Measurements from ENCODE around the gene TREX2. TPM values are rescaled to one million over a fixed set of nuclear protein-coding genes. Genes with fewer than 3 reads are reported as not detected.

TREX2 gene
- total RNA-seq, 1 donor: 3.3 TPM

DNA sequence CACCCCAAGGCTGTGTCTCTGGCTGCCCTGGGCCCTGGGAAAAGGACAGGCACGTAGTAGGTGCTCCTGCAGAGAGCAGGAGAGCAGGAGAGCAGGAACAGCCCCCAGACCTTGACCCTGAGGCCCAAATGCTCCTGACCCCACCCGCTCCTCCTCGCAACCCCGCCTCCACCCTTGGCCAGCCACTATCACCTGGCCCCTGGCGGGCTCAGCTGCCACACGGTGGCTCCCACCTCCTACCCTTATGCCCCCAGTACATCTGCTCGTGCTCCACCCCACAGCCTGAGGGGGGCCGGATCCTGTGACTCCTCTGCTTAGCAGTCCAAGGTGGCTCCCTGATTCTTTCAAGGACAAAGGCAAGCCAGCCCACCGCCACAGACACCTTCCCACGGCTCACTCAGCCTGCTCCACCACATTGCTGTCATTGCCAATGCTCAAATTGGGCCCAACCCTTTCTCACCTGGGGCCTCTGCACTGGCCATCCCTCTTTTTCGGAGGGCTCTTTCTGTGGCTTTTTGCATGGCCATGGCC, 30.0 kb upstream of the TREX2 start:
- DNase-seq (ENCODE audit: insufficient read length, low spot score, missing footprints): no peak
- H2AFZ ChIP-seq (ENCODE audit: low read length): no peak overlapping the region
- H3K36me3 ChIP-seq (ENCODE audit: insufficient read depth, low read length): no peaks in the 10 kb centered on the region
- no peaks in the 10 kb centered on the region for H3K79me2 ChIP-seq (ENCODE audit: insufficient read depth, low read length)
- no peaks in the 10 kb centered on the region for H4K20me1 ChIP-seq (ENCODE audit: insufficient read depth, low read length)
- no peak overlapping the region for H3K4me2 ChIP-seq (ENCODE audit: insufficient read depth, low read length)
- H3K9me3 ChIP-seq (ENCODE audit: low read depth, low read length): no peaks in the 10 kb centered on the region
- TF ChIP-seq, protein P1, sequence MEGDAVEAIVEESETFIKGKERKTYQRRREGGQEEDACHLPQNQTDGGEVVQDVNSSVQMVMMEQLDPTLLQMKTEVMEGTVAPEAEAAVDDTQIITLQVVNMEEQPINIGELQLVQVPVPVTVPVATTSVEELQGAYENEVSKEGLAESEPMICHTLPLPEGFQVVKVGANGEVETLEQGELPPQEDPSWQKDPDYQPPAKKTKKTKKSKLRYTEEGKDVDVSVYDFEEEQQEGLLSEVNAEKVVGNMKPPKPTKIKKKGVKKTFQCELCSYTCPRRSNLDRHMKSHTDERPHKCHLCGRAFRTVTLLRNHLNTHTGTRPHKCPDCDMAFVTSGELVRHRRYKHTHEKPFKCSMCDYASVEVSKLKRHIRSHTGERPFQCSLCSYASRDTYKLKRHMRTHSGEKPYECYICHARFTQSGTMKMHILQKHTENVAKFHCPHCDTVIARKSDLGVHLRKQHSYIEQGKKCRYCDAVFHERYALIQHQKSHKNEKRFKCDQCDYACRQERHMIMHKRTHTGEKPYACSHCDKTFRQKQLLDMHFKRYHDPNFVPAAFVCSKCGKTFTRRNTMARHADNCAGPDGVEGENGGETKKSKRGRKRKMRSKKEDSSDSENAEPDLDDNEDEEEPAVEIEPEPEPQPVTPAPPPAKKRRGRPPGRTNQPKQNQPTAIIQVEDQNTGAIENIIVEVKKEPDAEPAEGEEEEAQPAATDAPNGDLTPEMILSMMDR (IDR thresholded peaks at IDR 0.05; ENCODE audit: extremely low read depth, low read depth, low read length): no peak
- H3K27ac ChIP-seq (ENCODE audit: low read depth, low read length): no peak overlapping the region
- peaks cover 41% of the 10 kb centered on the region for H3K4me1 ChIP-seq (ENCODE audit: insufficient read depth, low read length)
- H3K27me3 ChIP-seq (ENCODE audit: insufficient read depth, low read length): no peaks in the 10 kb centered on the region
- H3K4me3 ChIP-seq (ENCODE audit: insufficient read depth, low read length): no peak overlapping the region

DNA sequence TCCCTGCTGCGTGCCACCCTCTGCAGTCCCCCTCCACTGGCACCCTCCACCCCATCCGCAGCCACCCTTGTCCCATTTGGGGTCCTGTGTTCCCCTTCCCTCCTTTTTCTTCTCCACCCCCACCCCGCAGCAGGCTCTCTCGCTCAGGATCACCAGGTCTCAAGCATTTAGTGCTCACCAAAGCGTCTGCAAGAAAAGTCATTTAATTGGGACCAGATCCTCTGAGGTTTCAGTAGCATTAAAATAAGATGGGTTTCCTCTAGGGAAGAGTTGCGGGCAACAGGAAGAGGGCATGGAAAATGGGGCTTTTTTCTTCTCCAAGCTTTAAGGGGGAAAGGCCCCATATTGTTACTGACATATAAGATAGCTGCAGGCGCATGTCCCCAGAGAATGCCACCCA, 29.4 kb upstream of the TREX2 start:
- no peak overlapping the region for H3K27ac ChIP-seq (ENCODE audit: low read depth, low read length)
- no peaks in the 10 kb centered on the region for H3K79me2 ChIP-seq (ENCODE audit: insufficient read depth, low read length)
- no peak for DNase-seq (ENCODE audit: insufficient read length, low spot score, missing footprints)
- peaks cover 41% of the 10 kb centered on the region for H3K4me1 ChIP-seq (ENCODE audit: insufficient read depth, low read length)
- H3K36me3 ChIP-seq (ENCODE audit: insufficient read depth, low read length): no peaks in the 10 kb centered on the region
- peak overlapping the region; percentile 23 for H3K4me3 ChIP-seq (ENCODE audit: insufficient read depth, low read length)
- TF ChIP-seq, protein P1 (IDR thresholded peaks at IDR 0.05; ENCODE audit: extremely low read depth, low read depth, low read length): no peak
- H3K4me2 ChIP-seq (ENCODE audit: insufficient read depth, low read length): peak overlapping the region; percentile 43
- no peaks in the 10 kb centered on the region for H3K27me3 ChIP-seq (ENCODE audit: insufficient read depth, low read length)
- H2AFZ ChIP-seq (ENCODE audit: low read length): no peak overlapping the region
- H3K9me3 ChIP-seq (ENCODE audit: low read depth, low read length): no peaks in the 10 kb centered on the region
- no peaks in the 10 kb centered on the region for H4K20me1 ChIP-seq (ENCODE audit: insufficient read depth, low read length)

DNA sequence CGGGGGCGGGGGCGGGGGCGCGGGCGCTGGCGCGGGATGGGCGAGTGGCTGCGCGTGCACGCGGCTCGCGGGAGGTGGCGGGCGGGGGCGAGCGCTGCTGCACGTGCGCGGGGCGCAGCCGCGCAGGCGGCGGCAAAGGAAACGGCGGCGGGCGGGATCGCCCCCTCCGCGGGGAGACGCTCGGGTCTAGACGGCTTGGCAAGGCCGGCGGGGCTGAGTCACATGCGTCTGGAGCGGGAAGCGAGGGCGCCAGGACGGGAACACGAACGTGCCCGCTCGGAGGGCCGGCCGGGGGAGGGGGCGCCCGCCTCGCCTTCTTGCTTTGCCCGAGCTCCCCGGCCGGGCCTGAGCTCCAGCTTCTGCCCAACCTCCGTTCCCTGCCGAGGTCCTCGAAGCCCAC, 28.9 kb upstream of the TREX2 start:
- H4K20me1 ChIP-seq (ENCODE audit: insufficient read depth, low read length): no peaks in the 10 kb centered on the region
- H3K4me2 ChIP-seq (ENCODE audit: insufficient read depth, low read length): peak overlapping the region; percentile 43
- H3K4me1 ChIP-seq (ENCODE audit: insufficient read depth, low read length): peaks cover 42% of the 10 kb centered on the region
- TF ChIP-seq, protein P1 (IDR thresholded peaks at IDR 0.05; ENCODE audit: extremely low read depth, low read depth, low read length): no peak
- no peak overlapping the region for H2AFZ ChIP-seq (ENCODE audit: low read length)
- no peaks in the 10 kb centered on the region for H3K79me2 ChIP-seq (ENCODE audit: insufficient read depth, low read length)
- H3K27ac ChIP-seq (ENCODE audit: low read depth, low read length): no peak overlapping the region
- peak; percentile 95 for DNase-seq (ENCODE audit: insufficient read length, low spot score, missing footprints)
- no peaks in the 10 kb centered on the region for H3K27me3 ChIP-seq (ENCODE audit: insufficient read depth, low read length)
- H3K36me3 ChIP-seq (ENCODE audit: insufficient read depth, low read length): no peaks in the 10 kb centered on the region
- H3K4me3 ChIP-seq (ENCODE audit: insufficient read depth, low read length): peak overlapping the region; percentile 23
- H3K9me3 ChIP-seq (ENCODE audit: low read depth, low read length): no peaks in the 10 kb centered on the region

DNA sequence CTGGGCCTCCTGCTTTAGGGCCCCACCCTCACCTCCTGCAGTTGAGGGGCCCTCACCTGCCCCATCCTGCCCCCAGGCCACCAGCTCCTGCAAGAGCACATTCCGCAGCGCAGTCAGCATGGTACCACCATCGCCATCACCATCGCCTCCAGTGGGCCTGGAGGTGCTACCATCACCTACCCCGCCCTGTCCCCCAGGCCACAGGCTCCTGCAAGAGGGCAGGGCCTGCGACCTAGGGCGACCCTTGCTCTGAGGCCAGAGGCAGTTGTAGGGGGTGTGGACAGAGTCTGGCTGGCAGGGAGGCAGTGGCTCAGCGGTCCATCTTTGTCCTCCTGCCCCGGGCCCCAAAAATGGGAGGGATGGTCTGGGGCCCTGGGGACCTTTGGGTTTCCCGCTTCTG, 28.4 kb upstream of the TREX2 start:
- Histone ChIP-seq H3K4me2 (ENCODE audit: insufficient read depth, low read length) (no peak overlapping the region), H2AFZ (ENCODE audit: low read length) (no peak overlapping the region), H4K20me1 (ENCODE audit: insufficient read depth, low read length) (no peaks in the 10 kb centered on the region), H3K27me3 (ENCODE audit: insufficient read depth, low read length) (no peaks in the 10 kb centered on the region), H3K36me3 (ENCODE audit: insufficient read depth, low read length) (no peaks in the 10 kb centered on the region), H3K4me1 (ENCODE audit: insufficient read depth, low read length) (peaks cover 45% of the 10 kb centered on the region), H3K27ac (ENCODE audit: low read depth, low read length) (no peak overlapping the region), H3K79me2 (ENCODE audit: insufficient read depth, low read length) (no peaks in the 10 kb centered on the region), H3K4me3 (ENCODE audit: insufficient read depth, low read length) (no peak overlapping the region), H3K9me3 (ENCODE audit: low read depth, low read length) (no peaks in the 10 kb centered on the region)
- peak; percentile 82 for DNase-seq (ENCODE audit: insufficient read length, low spot score, missing footprints)
- TF ChIP-seq, protein P1 (IDR thresholded peaks at IDR 0.05; ENCODE audit: extremely low read depth, low read depth, low read length): no peak
